Pancreas (tissue), 10 donors: ENCODE results near the gene GSE1. TPM values are rescaled to one million over a fixed set of nuclear protein-coding genes. Genes with fewer than 3 reads are reported as not detected.

Source experiments
- ATAC-seq, 4 donors: fragments of 200-7000 bp; cut with Tn5 transposase; one replicate each; pipeline versions ENCODE4 v1.8.0 to v1.9.1; 2020; ENCODE audit warnings: mild to moderate bottlenecking in 4 of 4, moderate library complexity in 4 of 4
- DNase-seq, 6 donors: peaks; one replicate each; pipeline ENCODE4 v3.0.0-alpha.2; 2020
- FAIRE-seq: peaks from 2 replicates; lab custom pipeline; 2012; peaks lifted over from hg19 to GRCh38; lab: Jason Lieb, UNC
- H3K27ac ChIP-seq, 4 donors: fragments of 200-600 bp; sonication (generic); 1 replicate in 3 of 4; 2 replicates in 1 of 4; pipeline versions ENCODE4 v1.5.0 to v1.8.0; 2020
- H3K27me3 ChIP-seq, 4 donors: fragments of 200-600 bp; one replicate each; pipeline ENCODE4 v1.8.0; 2021
- H3K36me3 ChIP-seq, 3 donors: fragments of 200-600 bp; sonication (generic) in 1 of 3; one replicate each; pipeline versions ENCODE4 v1.5.0 to v1.8.0; 2020 to 2021
- H3K4me1 ChIP-seq, 3 donors: fragments of 200-600 bp; one replicate each; pipeline ENCODE4 v1.8.0; 2021
- H3K4me3 ChIP-seq, 4 donors: fragments of 200-600 bp; sonication (generic) in 2 of 4; one replicate each; pipeline versions ENCODE4 v1.5.0 to v1.8.0; 2020 to 2021
- H3K9me3 ChIP-seq, 4 donors: fragments of 200-600 bp; one replicate each; pipeline ENCODE4 v1.8.0; 2021
- CTCF ChIP-seq, 4 donors: fragments of 200-600 bp; sonication (generic) in 3 of 4; IDR thresholded peaks; one replicate each; pipeline versions ENCODE4 v1.5.0 to v1.8.0; 2021; ENCODE audit warnings: antibody characterized with exemption in 4 of 4
- WGBS, 2 donors: extraction: QIAGEN DNeasy Blood & Tissue Kit; methylation state at CpG; one replicate each; pipeline ENCODE4 v1.1.7; 2013; 5-methylcytosine and 5-hydroxymethylcytosine counted together
- intact Hi-C, 3 donors: fragments of 100-400 bp; cut with DNase I; formaldehyde crosslinking; loops; one replicate each; pipeline versions ENCODE4 v1.11.1 to v1.14.2; 2022
- polyA plus RNA-seq, 2 donors: library from polyadenylated mRNA; stranded (reverse); fragments of 200-250 nt; gene quantifications; one replicate each; pipeline ENCODE4 v1.2.3, GENCODE V29; 2013
- total RNA-seq, 6 donors: library from RNA; stranded (reverse); fragmentation: NEBNext Ultra II Directional in 4 of 6; extraction: Animal tissue kit (Norgen Biotek cat#: 25700) in 4 of 6; gene quantifications; one replicate each; pipeline versions ENCODE4 v1.2.1 to v1.2.4, GENCODE V29; 2021 to 2023
- donor health status: healthy with polysubstance abuse.
- donor health status: DM: no; HTN: no; CAD: no; lungs with moderate emphysema.
- donor health status: DM: no; HTN: no; CAD: no.
- donor health status: control.
- donor health status: control.
- donor health status: Bipolar disorder and iron deficiency.
- donor health status: DM: yes; HTN: yes; CAD: no.
- donor health status: DM: no; HTN: no; CAD: no.
- donor health status: DM: no; HTN: no; CAD: no.
- donor health status: DM: yes; HTN: yes; CAD: no.

The GSE1 gene
- total and polyA plus RNA-seq, 8 donors = 32.0 to 61.5 (median 41.9) TPM

GRCh38 chr16:85627089-85627488 is 14.0 kb downstream of the GSE1 start:
- Histone ChIP-seq H3K9me3 (no peaks in the 10 kb centered on the region), H3K36me3 (no peaks in the 10 kb centered on the region), H3K27me3 (no peaks in the 10 kb centered on the region), H3K4me1 (peaks cover 30 to 72% (median 65%) of the 10 kb centered on the region in 3 donors), H3K4me3 (no peak overlapping the region), H3K27ac (peak overlapping the region in 3 of 4 donors; percentile 15 to 34 (median 22))
- TF ChIP-seq CTCF (IDR thresholded peaks at IDR 0.05) = no peak
- intact Hi-C loops = no loop called here
- 18 to 27% methylated on average over 8 of the region's 8 CpGs for WGBS, 2 donors
- FAIRE-seq (no peak), DNase-seq (no peak), ATAC-seq (no peak)

- no peak for TF ChIP-seq CTCF (IDR thresholded peaks at IDR 0.05)
- Histone ChIP-seq H3K27ac (peak overlapping the region in 3 of 4 donors; percentile 28 to 34 (median 30)), H3K9me3 (no peaks in the 10 kb centered on the region), H3K4me3 (no peak overlapping the region), H3K4me1 (peaks cover 30 to 66% (median 59%) of the 10 kb centered on the region in 3 donors), H3K27me3 (no peaks in the 10 kb centered on the region), H3K36me3 (no peaks in the 10 kb centered on the region)
- ATAC-seq (peak; percentile 3 to 26 (median 17)), DNase-seq (no peak), FAIRE-seq (no peak)
- WGBS, 2 donors = 41 to 43% methylated on average over 28 to 30 of the region's 30 CpGs
- intact Hi-C loops = no loop called here
Measured at GRCh38 chr16:85627526-85628264, 14.6 kb downstream of the GSE1 start.

GRCh38 chr16:85628265-85628556 is 15.1 kb downstream of the GSE1 start:
- Histone ChIP-seq H3K4me1 (peaks cover 30 to 63% (median 53%) of the 10 kb centered on the region in 3 donors), H3K27ac (peak overlapping the region in 3 of 4 donors; percentile 13 to 30 (median 28)), H3K9me3 (no peaks in the 10 kb centered on the region), H3K36me3 (no peaks in the 10 kb centered on the region), H3K4me3 (no peak overlapping the region), H3K27me3 (no peaks in the 10 kb centered on the region)
- WGBS, 2 donors = 80 to 83% methylated on average over 5 of the region's 5 CpGs
- no peak for TF ChIP-seq CTCF (IDR thresholded peaks at IDR 0.05)
- no peak for FAIRE-seq
- intact Hi-C loops = no loop called here
- ATAC-seq = no peak
- no peak for DNase-seq

GRCh38 chr16:85628645-85629044 is 15.5 kb downstream of the GSE1 start:
- 93 to 96% methylated on average over 14 of the region's 14 CpGs for WGBS, 2 donors
- no peak for ATAC-seq
- Histone ChIP-seq H3K4me1 (peaks cover 30 to 60% (median 49%) of the 10 kb centered on the region in 3 donors), H3K4me3 (no peak overlapping the region), H3K36me3 (no peaks in the 10 kb centered on the region), H3K27me3 (no peaks in the 10 kb centered on the region), H3K9me3 (no peaks in the 10 kb centered on the region), H3K27ac (peak overlapping the region in 1 of 4 donors; percentile 28)
- intact Hi-C loops = no loop called here
- no peak for FAIRE-seq
- TF ChIP-seq CTCF (IDR thresholded peaks at IDR 0.05) = no peak
- no peak for DNase-seq

GRCh38 chr16:85629326-85629725 is 16.2 kb downstream of the GSE1 start:
- WGBS, 2 donors = 98% methylated on average over 10 of the region's 10 CpGs
- Histone ChIP-seq H3K27ac (no peak overlapping the region), H3K4me3 (no peak overlapping the region), H3K9me3 (no peaks in the 10 kb centered on the region), H3K27me3 (no peaks in the 10 kb centered on the region), H3K4me1 (peaks cover 34 to 59% (median 49%) of the 10 kb centered on the region in 3 donors), H3K36me3 (no peaks in the 10 kb centered on the region)
- FAIRE-seq = no peak
- intact Hi-C loops = no loop called here
- no peak for DNase-seq
- ATAC-seq = no peak
- no peak for TF ChIP-seq CTCF (IDR thresholded peaks at IDR 0.05)
